Measurements from ENCODE around the gene AGA. TPM values are rescaled to one million over a fixed set of nuclear protein-coding genes. Genes with fewer than 3 reads are reported as not detected.

AGA gene
- polyA plus RNA-seq, 2 donors: 11.7 to 25.5 TPM

- 48 to 58% methylated on average over 6 of the region's 6 CpGs for WGBS, 2 donors
- Histone ChIP-seq H3K4me1 (ENCODE audit: control insufficient read depth in 2 of 2, insufficient read depth in 2 of 2, low read length in 1 of 2) (peaks cover 0 to 4% of the 10 kb centered on the region in 2 donors), H3K4me3 (ENCODE audit: low read depth in 1 of 2, low read length in 2 of 2) (no peak overlapping the region), H3K9me3 (ENCODE audit: control insufficient read depth in 2 of 2, insufficient read depth in 1 of 2, low read depth in 1 of 2, low read length in 1 of 2) (peaks cover 0 to 2% of the 10 kb centered on the region in 2 donors), H3K27ac (ENCODE audit: low read depth in 2 of 2, low read length in 1 of 2) (peak overlapping the region; percentile 41 to 71), H3K36me3 (ENCODE audit: control insufficient read depth in 2 of 2, insufficient read depth in 2 of 2, low read length in 1 of 2) (no peaks in the 10 kb centered on the region), H3K27me3 (ENCODE audit: control insufficient read depth in 1 of 2, insufficient read depth in 2 of 2, low read length in 2 of 2) (no peaks in the 10 kb centered on the region)
These were observed 38.5 kb downstream of the AGA start for GRCh38 chr4:177403746-177404145.

GRCh38 chr4:177401658-177402273, 40.5 kb downstream of the AGA start:
- Histone ChIP-seq H3K27me3 (ENCODE audit: control insufficient read depth in 1 of 2, insufficient read depth in 2 of 2, low read length in 2 of 2) (no peaks in the 10 kb centered on the region), H3K4me1 (ENCODE audit: control insufficient read depth in 2 of 2, insufficient read depth in 2 of 2, low read length in 1 of 2) (no peaks in the 10 kb centered on the region), H3K9me3 (ENCODE audit: control insufficient read depth in 2 of 2, insufficient read depth in 1 of 2, low read depth in 1 of 2, low read length in 1 of 2) (no peaks in the 10 kb centered on the region), H3K36me3 (ENCODE audit: control insufficient read depth in 2 of 2, insufficient read depth in 2 of 2, low read length in 1 of 2) (no peaks in the 10 kb centered on the region), H3K27ac (ENCODE audit: low read depth in 2 of 2, low read length in 1 of 2) (no peak overlapping the region), H3K4me3 (ENCODE audit: low read depth in 1 of 2, low read length in 2 of 2) (no peak overlapping the region)
- WGBS, 2 donors: 68 to 79% methylated on average over 5 of the region's 5 CpGs

GRCh38 chr4:177400030-177400429, 42.2 kb downstream of the AGA start:
- H3K36me3 ChIP-seq (ENCODE audit: control insufficient read depth in 2 of 2, insufficient read depth in 2 of 2, low read length in 1 of 2): no peaks in the 10 kb centered on the region
- no peak overlapping the region for H3K27ac ChIP-seq (ENCODE audit: low read depth in 2 of 2, low read length in 1 of 2)
- no peaks in the 10 kb centered on the region for H3K4me1 ChIP-seq (ENCODE audit: control insufficient read depth in 2 of 2, insufficient read depth in 2 of 2, low read length in 1 of 2)
- 60 to 65% methylated on average over 2 of the region's 2 CpGs for WGBS, 2 donors
- H3K4me3 ChIP-seq (ENCODE audit: low read depth in 1 of 2, low read length in 2 of 2): no peak overlapping the region
- H3K27me3 ChIP-seq (ENCODE audit: control insufficient read depth in 1 of 2, insufficient read depth in 2 of 2, low read length in 2 of 2): no peaks in the 10 kb centered on the region
- H3K9me3 ChIP-seq (ENCODE audit: control insufficient read depth in 2 of 2, insufficient read depth in 1 of 2, low read depth in 1 of 2, low read length in 1 of 2): no peaks in the 10 kb centered on the region

- H3K9me3 ChIP-seq (ENCODE audit: control insufficient read depth in 2 of 2, insufficient read depth in 1 of 2, low read depth in 1 of 2, low read length in 1 of 2): no peaks in the 10 kb centered on the region
- H3K4me1 ChIP-seq (ENCODE audit: control insufficient read depth in 2 of 2, insufficient read depth in 2 of 2, low read length in 1 of 2): no peaks in the 10 kb centered on the region
- WGBS, 2 donors: 60 to 74% methylated on average over 2 of the region's 2 CpGs
- H3K27me3 ChIP-seq (ENCODE audit: control insufficient read depth in 1 of 2, insufficient read depth in 2 of 2, low read length in 2 of 2): no peaks in the 10 kb centered on the region
- H3K27ac ChIP-seq (ENCODE audit: low read depth in 2 of 2, low read length in 1 of 2): no peak overlapping the region
- no peak overlapping the region for H3K4me3 ChIP-seq (ENCODE audit: low read depth in 1 of 2, low read length in 2 of 2)
- no peaks in the 10 kb centered on the region for H3K36me3 ChIP-seq (ENCODE audit: control insufficient read depth in 2 of 2, insufficient read depth in 2 of 2, low read length in 1 of 2)
These were observed 45.9 kb downstream of the AGA start for GRCh38 chr4:177396352-177396751.

- Histone ChIP-seq H3K27ac (ENCODE audit: low read depth in 2 of 2, low read length in 1 of 2) (no peak overlapping the region), H3K27me3 (ENCODE audit: control insufficient read depth in 1 of 2, insufficient read depth in 2 of 2, low read length in 2 of 2) (no peaks in the 10 kb centered on the region), H3K4me1 (ENCODE audit: control insufficient read depth in 2 of 2, insufficient read depth in 2 of 2, low read length in 1 of 2) (no peaks in the 10 kb centered on the region), H3K9me3 (ENCODE audit: control insufficient read depth in 2 of 2, insufficient read depth in 1 of 2, low read depth in 1 of 2, low read length in 1 of 2) (no peaks in the 10 kb centered on the region), H3K36me3 (ENCODE audit: control insufficient read depth in 2 of 2, insufficient read depth in 2 of 2, low read length in 1 of 2) (no peaks in the 10 kb centered on the region), H3K4me3 (ENCODE audit: low read depth in 1 of 2, low read length in 2 of 2) (no peak overlapping the region)
- 57 to 68% methylated on average over 8 of the region's 8 CpGs for WGBS, 2 donors
These were observed 49.0 kb downstream of the AGA start for GRCh38 chr4:177393236-177393635.

GRCh38 chr4:177391953-177392352, 50.3 kb downstream of the AGA start:
- Histone ChIP-seq H3K36me3 (ENCODE audit: control insufficient read depth in 2 of 2, insufficient read depth in 2 of 2, low read length in 1 of 2) (no peaks in the 10 kb centered on the region), H3K27ac (ENCODE audit: low read depth in 2 of 2, low read length in 1 of 2) (no peak overlapping the region), H3K27me3 (ENCODE audit: control insufficient read depth in 1 of 2, insufficient read depth in 2 of 2, low read length in 2 of 2) (no peaks in the 10 kb centered on the region), H3K9me3 (ENCODE audit: control insufficient read depth in 2 of 2, insufficient read depth in 1 of 2, low read depth in 1 of 2, low read length in 1 of 2) (no peaks in the 10 kb centered on the region), H3K4me3 (ENCODE audit: low read depth in 1 of 2, low read length in 2 of 2) (no peak overlapping the region), H3K4me1 (ENCODE audit: control insufficient read depth in 2 of 2, insufficient read depth in 2 of 2, low read length in 1 of 2) (no peaks in the 10 kb centered on the region)
- WGBS, 2 donors: 57 to 58% methylated on average over 6 of the region's 6 CpGs

- no peaks in the 10 kb centered on the region for H3K4me1 ChIP-seq (ENCODE audit: control insufficient read depth in 2 of 2, insufficient read depth in 2 of 2, low read length in 1 of 2)
- no peaks in the 10 kb centered on the region for H3K9me3 ChIP-seq (ENCODE audit: control insufficient read depth in 2 of 2, insufficient read depth in 1 of 2, low read depth in 1 of 2, low read length in 1 of 2)
- 56 to 65% methylated on average over 3 of the region's 3 CpGs for WGBS, 2 donors
- H3K4me3 ChIP-seq (ENCODE audit: low read depth in 1 of 2, low read length in 2 of 2): no peak overlapping the region
- no peaks in the 10 kb centered on the region for H3K27me3 ChIP-seq (ENCODE audit: control insufficient read depth in 1 of 2, insufficient read depth in 2 of 2, low read length in 2 of 2)
- H3K27ac ChIP-seq (ENCODE audit: low read depth in 2 of 2, low read length in 1 of 2): no peak overlapping the region
- no peaks in the 10 kb centered on the region for H3K36me3 ChIP-seq (ENCODE audit: control insufficient read depth in 2 of 2, insufficient read depth in 2 of 2, low read length in 1 of 2)
These were observed 51.0 kb downstream of the AGA start for GRCh38 chr4:177391287-177391686.

- Histone ChIP-seq H3K36me3 (ENCODE audit: control insufficient read depth in 2 of 2, insufficient read depth in 2 of 2, low read length in 1 of 2) (no peaks in the 10 kb centered on the region), H3K4me1 (ENCODE audit: control insufficient read depth in 2 of 2, insufficient read depth in 2 of 2, low read length in 1 of 2) (no peaks in the 10 kb centered on the region), H3K4me3 (ENCODE audit: low read depth in 1 of 2, low read length in 2 of 2) (no peak overlapping the region), H3K27me3 (ENCODE audit: control insufficient read depth in 1 of 2, insufficient read depth in 2 of 2, low read length in 2 of 2) (no peaks in the 10 kb centered on the region), H3K27ac (ENCODE audit: low read depth in 2 of 2, low read length in 1 of 2) (no peak overlapping the region), H3K9me3 (ENCODE audit: control insufficient read depth in 2 of 2, insufficient read depth in 1 of 2, low read depth in 1 of 2, low read length in 1 of 2) (no peaks in the 10 kb centered on the region)
- WGBS, 2 donors: 52 to 59% methylated on average over 5 of the region's 5 CpGs
These were observed 55.9 kb downstream of the AGA start for GRCh38 chr4:177386278-177386815.

- H3K27ac ChIP-seq (ENCODE audit: low read depth in 2 of 2, low read length in 1 of 2): no peak overlapping the region
- 58 to 63% methylated on average over 2 of the region's 2 CpGs for WGBS, 2 donors
These were observed 56.5 kb downstream of the AGA start for GRCh38 chr4:177385576-177386277.

More at GRCh38 chr4:177385576-177386277, 56.5 kb downstream of the AGA start:
- Histone ChIP-seq H3K4me1 (ENCODE audit: control insufficient read depth in 2 of 2, insufficient read depth in 2 of 2, low read length in 1 of 2) (no peaks in the 10 kb centered on the region), H3K4me3 (ENCODE audit: low read depth in 1 of 2, low read length in 2 of 2) (no peak overlapping the region), H3K27me3 (ENCODE audit: control insufficient read depth in 1 of 2, insufficient read depth in 2 of 2, low read length in 2 of 2) (no peaks in the 10 kb centered on the region), H3K9me3 (ENCODE audit: control insufficient read depth in 2 of 2, insufficient read depth in 1 of 2, low read depth in 1 of 2, low read length in 1 of 2) (no peaks in the 10 kb centered on the region), H3K36me3 (ENCODE audit: control insufficient read depth in 2 of 2, insufficient read depth in 2 of 2, low read length in 1 of 2) (no peaks in the 10 kb centered on the region)

Data from esophagus (tissue), 2 donors.